GM20431 (cell line): ENCODE results near the gene CHRNA3.

Experiments used
- in situ Hi-C: fragments of 300-500 bp; cut with MseI, MboI; formaldehyde crosslinking; loops from one replicate; pipeline ENCODE4 v1.15.0; 2020; ENCODE audit warnings: low sequenced_read_pairs; ENCODE audit not compliant: unreplicated experiment

Gene CHRNA3

DNA sequence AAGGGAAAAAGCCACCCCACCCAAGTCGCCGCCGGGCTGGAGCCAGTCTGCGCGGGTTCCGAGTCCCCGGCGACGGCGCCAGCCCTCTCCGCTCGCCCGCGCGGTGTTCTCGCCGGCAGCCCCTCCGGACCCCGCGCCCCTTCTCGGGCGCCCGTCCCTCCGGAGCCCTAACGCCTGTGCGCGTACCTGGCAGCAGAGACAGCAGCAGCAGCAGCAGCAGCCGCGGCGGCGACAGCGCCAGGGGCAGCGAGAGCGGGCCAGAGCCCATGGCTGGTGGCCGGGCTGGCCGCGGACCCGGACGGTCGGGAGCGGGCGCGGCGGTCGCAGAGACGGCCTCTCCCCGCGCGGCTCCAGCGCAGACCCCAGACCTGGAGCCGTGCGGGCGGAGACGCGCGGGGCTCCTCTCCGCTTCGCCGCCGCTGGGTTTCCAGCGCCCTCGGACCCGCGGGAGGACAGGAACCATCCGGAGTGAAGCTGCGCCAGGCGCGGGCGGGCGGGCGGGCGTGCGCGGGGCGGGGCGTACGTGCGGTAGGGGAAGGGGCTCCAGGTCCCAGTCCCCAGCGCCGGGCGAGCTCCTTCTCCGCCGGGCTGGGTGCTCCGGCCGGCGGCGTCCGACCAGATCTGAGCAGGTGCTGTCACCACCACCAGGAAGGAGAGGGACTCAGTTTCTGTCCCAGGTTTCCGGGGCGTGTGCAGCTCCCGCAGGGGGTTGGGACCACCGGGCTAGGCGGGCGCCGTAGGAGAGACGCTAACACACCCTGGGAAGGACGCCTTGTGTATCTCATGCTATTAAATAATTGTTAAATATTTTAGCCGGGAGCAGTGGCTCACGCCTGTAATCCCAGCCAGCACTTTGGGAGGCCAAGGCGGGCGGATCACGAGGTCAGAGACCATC is at the start of gene CHRNA3:
CHRNA3 (minus strand) TSS at position 470 of the 895 bp plus-strand sequence; CDS start at position 268, 202 bp downstream.
- in situ Hi-C loops, result no loop called here

DNA sequence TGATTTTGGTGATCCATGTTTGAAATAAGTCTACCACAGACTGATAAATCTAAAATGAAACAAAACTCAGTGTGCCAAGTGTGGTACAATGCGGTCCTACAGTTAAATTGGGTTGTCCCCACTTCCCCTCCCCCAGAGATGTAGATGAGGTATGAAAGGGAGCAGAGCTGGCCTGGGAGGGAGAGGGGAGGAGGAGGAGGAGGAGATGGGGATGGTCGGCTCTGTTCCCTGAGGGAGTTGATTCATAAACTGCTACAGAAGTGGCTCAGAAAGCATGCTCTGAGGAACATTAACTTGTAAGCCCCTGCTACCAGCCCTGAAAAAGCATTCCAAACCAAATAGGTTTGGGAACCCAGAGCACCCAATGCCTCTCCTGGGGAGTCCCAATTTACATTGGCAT is 48.2 kb upstream of the CHRNA3 start:
- in situ Hi-C loops, result no loop called here

DNA sequence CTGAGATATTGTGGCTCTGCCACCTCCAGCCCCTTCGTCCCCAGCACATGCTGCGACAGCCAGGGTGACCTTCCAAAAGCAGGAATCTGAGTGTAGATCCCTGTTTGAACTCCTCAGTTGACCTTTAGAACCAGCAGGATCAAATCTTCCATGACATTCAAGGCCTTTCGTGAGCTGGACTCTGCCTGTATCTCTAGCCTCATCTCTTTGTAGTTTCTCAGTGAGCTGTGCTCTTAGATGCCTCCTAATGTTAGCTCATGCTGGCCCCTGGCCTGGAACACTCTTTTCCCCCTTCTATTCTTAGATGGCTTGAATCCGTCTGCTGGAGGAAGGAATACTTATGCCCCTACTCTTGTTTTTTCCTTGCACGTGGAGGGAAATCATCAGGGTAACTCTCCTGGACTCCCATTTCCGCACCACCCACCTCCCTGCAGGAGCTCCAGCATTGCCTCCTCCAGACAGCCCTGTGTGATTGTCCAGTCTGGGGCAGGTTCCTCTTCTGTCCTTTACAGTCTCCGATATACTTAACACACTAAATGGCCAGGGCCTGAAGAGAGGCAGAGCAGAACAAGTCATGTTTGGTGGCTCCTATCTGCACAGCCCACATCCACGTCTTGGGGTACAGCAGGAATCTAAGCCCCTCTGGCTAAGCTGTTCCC is 46.9 kb upstream of the CHRNA3 start:
- in situ Hi-C loops, result no loop called here

DNA sequence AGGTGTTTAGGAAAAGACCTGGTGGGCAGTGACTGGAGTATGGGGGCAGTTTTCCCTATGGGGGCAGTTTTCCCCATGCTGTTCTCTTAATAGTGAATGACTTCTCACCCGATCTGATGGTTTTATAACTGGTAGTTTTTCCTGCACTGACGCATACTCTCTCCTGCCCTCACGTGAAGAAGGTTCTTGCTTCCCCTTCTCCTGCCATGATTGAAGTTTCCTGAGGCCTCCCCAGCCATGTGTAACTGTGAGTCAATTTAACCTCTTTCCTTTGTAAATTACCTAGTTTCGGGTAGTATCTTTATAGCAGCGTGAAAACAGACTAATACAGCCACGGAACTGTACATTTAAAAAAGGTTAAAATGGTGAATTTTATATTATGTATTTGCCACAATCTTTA is 45.2 kb upstream of the CHRNA3 start:
- in situ Hi-C loops, result no loop called here

- in situ Hi-C loops, result no loop called here
Observed at GRCh38 chr15:78663703-78664102, 42.9 kb upstream of the CHRNA3 start.

DNA sequence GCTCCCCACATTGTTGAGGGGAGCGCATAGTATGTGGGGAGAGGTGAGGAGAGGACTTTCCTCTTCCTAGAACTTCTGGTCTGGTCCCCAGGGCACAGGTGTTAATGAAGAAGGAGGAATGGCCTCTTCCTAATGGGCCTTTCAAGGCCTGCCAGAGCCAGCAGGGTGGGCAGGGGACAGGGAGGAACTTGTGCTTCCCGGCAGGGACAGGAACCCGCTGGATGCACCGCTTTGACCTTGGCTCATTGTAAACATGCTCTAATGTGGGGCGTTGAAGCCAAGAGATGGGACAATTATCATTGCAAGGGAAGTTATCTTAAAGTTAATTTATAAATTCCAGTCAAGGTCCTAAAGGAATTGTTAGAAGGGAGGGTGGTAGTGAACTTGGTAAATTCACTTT is 41.2 kb upstream of the CHRNA3 start:
- in situ Hi-C loops, result no loop called here

DNA sequence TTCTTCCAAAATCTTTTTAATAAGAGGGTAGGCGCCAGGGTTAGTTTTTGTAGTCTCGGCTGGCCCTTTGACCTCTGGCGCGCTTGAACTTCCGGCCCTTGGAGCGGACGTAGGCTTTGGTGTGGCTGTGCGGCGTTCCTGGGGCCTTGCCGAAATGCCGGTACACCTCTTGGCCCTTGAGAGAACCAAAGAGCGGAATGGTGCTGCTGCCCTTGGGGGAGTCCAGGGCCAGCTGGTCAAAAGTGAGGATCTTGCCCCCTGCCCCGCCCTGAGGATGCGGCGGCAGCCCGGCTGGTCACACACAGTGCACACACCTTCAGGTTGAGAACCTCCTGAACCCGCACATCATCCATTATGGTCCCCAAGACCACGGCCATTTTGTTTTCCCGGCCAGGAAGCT is 40.2 kb upstream of the CHRNA3 start:
- in situ Hi-C loops, result no loop called here

DNA sequence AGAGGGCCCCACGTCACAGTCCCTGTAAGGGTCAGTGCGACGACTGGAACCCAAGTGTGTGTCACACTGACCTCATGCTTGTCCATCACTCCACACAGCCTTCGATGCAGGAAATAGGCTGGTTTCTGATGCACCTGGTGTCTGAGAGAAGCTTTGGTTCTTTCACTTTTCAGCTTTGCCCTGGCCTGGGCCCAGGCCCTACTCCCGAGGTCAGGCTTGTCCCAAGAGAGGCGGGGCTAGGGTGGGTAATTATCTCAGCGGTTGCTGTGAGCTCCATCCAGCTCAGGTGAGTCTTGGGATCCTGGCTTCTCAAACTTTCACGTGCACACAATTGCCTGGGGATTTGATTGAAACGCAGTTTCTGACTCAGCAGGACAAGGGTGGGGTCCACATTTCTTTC is 39.8 kb upstream of the CHRNA3 start:
- in situ Hi-C loops, result no loop called here

DNA sequence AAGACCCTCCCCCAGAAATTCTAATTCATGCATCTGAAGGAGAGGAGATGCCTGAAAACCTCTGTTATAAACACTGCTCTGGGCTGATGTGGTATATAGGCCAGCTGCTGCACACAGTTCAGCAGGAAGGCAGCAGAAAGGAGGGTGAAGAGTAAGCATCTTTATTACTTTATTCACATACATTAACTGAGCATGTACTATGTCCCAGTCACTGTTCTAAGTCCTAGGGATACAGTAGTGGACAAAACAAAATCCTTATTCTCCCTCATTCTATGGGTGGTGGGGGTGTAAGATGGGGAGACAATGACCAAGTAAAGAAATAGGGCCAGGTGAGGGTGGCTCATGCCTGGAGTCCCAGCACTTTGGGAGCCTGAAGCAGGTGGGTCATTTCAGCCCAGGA is 38.0 kb upstream of the CHRNA3 start:
- in situ Hi-C loops, result no loop called here

GRCh38 chr15:78654272-78654671 is 33.5 kb upstream of the CHRNA3 start:
- in situ Hi-C loops, result no loop called here

DNA sequence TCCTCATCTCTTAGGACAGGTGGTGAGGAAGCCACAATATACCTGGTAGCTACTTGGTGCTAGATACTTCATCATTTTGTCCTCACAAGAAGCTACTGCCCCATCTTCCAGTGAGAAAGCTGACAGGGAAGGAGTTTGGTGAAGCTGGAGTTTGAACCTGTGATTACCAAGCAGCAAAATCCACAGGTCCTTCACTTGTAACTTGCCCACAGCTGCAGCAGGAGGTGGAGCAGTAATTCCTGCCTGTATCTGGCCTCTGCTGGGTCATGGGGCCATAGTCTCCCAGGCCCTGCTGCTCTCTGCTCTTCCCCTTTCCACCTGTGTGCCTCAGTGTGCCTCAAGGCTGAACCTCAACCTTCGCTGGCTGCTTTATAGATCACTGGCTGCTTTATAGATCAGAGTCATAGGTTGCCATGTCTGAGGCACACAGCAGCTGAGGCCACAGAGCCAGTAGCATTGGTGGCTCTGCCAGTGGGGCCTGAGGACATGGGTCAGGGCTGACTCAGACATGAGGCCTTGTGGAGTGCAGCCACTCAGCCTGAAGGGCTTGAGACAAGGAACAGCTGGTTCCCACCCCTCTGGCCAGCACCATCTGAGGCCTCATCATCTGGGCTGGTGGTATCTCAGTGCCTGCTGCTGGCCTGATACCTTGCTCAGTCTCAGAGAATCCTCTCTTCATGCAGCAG is 31.3 kb upstream of the CHRNA3 start:
- in situ Hi-C loops, result no loop called here

DNA sequence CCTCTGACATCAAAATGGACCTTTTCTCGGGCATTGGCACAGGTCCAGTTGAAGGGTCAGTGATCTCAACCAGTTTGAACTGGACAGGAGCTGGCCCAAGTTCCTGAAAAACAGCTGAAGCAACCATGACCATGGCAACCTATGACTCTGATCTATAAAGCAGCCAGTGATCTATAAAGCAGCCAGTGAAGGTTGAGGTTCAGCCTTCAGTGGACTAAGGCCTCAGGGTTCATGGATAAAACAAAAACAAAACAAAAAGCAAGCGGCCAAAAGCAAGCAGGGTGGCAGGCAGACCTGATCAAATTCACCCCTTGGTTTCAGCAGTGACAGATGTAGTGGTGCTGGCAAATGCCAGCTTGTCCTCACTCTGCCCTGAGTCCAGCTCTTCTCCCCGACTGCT is 30.2 kb upstream of the CHRNA3 start:
- in situ Hi-C loops, result no loop called here

DNA sequence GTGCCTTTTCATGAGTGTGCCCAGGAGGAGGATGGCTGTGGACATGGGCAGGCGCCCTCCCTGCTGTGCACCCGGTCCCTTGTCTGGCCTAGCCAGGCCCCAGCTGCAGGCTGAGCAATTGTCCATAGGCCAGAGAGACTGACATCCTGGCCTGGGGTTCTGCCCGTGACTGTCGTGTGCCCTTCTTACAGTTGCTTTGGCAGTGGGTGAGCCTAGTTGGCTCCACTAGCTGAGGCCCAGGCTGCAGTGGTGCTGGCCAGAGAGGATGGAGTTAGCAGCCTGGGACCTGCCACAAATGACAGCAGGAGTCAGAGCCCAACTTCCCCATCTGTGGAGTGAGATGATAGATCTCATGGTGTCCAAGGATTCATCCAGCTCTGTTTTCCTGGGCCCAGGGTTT is 29.2 kb upstream of the CHRNA3 start:
- in situ Hi-C loops, result no loop called here

- in situ Hi-C loops, result no loop called here
Observed at GRCh38 chr15:78645009-78645408, 24.2 kb upstream of the CHRNA3 start.

DNA sequence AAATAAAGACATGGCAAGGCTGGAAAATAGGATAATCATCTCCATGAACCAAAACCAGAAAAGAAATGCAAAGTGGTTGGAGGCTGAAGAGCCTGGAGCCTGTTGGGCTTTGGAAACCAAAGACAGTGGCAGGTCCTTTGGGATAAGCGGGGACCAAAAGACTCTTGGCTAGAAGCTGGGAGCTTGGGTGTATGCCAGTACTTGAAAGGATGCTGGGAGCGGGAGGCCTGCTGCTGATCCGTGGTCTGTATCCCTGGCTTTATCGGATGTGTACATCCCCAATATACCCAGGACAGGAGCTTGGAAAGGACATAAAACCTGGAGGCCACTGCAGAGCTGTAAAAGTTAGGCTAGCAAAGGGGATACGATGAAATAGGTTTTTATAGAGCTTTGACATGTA is 21.5 kb upstream of the CHRNA3 start:
- in situ Hi-C loops, result no loop called here

- in situ Hi-C loops, result no loop called here
Observed at GRCh38 chr15:78641749-78642275, 21.0 kb upstream of the CHRNA3 start.

DNA sequence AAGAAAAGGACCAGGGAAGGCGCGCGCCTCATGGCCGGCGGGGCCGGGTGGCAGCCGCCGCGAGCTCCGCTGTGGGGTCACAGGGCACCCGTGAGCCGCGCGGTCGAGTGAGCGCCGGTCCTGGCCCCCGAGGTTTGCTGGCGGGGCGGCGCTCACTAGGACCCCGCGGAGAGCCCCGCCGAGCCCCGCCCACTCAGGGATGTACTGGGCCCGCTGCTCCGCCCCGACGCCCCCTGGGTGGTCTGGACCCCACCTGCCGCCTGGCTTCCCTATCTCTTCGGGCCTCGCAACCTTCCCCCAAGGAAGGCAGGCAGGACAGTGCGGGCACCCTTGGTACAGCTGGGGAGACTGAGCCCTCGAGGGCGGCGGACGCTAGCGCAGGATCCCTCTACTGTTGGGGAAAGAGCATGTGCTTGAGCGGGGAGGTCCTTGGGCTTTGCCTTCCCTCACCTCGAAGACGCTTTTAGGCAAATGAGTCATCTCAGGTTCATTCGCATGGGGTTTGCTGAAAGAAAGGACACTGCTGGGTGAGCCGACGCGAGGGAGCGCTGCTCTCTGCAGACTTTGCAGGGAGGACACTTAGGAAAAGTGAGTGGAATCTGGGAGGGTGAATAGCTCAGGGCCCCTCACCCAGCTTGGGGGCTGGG is 20.4 kb upstream of the CHRNA3 start, which contains the start of gene CHRNB4:
CHRNB4 (minus strand) TSS at position 109 of the 647 bp plus-strand sequence; CDS start at position 32, 77 bp downstream.
- in situ Hi-C loops, result no loop called here

DNA sequence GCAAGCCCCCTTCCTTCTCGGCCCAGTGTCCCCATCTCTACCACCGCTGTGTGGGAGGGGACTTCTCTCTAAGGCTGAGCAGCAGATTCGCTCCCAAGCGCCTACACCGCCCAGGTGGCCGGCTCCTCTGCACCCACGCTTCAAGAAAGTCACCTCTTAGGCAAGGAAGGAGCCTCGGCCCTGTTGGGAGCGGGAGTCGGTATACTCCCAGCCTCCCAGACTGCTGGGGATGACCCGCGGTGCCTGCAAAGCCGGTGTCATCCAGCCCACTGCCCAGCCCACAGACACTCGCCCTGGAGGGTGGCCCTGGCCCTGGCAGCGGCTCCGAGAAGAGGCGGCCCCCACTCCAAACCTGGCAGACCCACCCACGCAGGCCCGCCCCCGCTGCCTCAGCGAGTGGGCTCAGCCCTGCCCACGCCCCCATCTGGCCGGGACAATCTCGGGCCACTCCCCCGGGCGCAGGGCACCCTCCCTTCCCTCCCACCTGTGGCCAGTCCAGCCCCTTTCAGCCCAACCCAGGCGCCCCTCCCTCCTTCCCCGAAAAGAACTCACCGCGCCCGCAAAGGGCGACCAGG is 19.8 kb upstream of the CHRNA3 start:
- in situ Hi-C loops, result no loop called here

DNA sequence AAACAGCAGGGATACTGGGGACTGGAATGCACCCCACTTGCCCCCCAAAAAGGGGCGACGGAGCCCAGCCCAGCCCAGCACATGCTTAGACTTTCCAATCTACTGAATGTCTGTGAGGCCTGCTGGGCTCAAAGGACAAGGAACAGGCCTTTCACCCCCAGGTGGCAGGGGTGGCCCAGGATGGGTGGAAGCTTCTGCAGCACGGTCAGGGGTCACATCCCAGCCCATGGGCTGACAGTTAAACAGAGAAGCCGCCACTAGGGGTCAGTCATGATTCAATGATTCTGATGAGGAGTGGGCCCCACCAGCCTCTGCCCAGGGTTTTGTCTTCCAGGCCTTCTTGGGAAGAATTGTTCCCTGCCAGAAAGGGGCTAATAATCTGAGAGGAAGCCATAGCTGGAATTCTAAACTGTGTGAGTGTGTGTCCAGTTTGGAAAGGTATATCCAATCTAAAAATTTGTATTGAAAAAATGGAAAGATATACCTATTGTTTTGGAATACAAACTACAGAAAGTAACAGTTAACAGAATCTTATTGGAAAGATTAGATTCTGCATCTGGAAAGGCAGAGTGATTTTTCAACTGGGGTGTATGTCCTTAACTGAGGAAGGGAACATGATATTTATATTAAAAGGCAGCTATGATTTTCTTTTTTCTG is 18.0 kb upstream of the CHRNA3 start:
- in situ Hi-C loops, result loop anchor here (10.0 kb wide), 1 partner anchor 66 kb away; no protein-coding TSS in a partner anchor
